Colonic mucosa (tissue), 4 donors: ENCODE results near the gene EVX2. TPM values are rescaled to one million over a fixed set of nuclear protein-coding genes. Genes with fewer than 3 reads are reported as not detected.

Source experiments
- DNase-seq: peaks from one replicate; pipeline ENCODE4 v3.0.0-alpha.2; 2020
- H3K27ac ChIP-seq: fragments of 200-600 bp; one replicate; pipeline ENCODE4 v1.8.0; 2021
- H3K27me3 ChIP-seq: fragments of 200-600 bp; one replicate; pipeline ENCODE4 v1.8.0; 2021
- H3K36me3 ChIP-seq: fragments of 200-600 bp; one replicate; pipeline ENCODE4 v1.8.0; 2021
- H3K4me1 ChIP-seq: fragments of 200-600 bp; one replicate; pipeline ENCODE4 v1.8.0; 2021; ENCODE audit warnings: mild to moderate bottlenecking
- H3K4me3 ChIP-seq: fragments of 200-600 bp; one replicate; pipeline ENCODE4 v1.8.0; 2021
- H3K9ac ChIP-seq, 2 donors: one replicate each; pipeline ENCODE4 v1.7.0; 2013; ENCODE audit warnings: control low read depth in 2 of 2, low read depth in 2 of 2, low read length in 2 of 2
- H3K9me3 ChIP-seq: fragments of 200-600 bp; one replicate; pipeline ENCODE4 v1.8.0; 2021
- CTCF ChIP-seq: fragments of 200-600 bp; IDR thresholded peaks from one replicate; pipeline ENCODE4 v1.8.0; 2022; ENCODE audit warnings: antibody characterized with exemption, mild to moderate bottlenecking
- intact Hi-C: fragments of 100-400 bp; cut with DNase I; formaldehyde crosslinking; loops from one replicate; pipeline ENCODE4 v1.14.1; 2022
- total RNA-seq, 2 donors: library from RNA; stranded (reverse); fragmentation: NEBNext Ultra II Directional in 1 of 2; extraction: Animal tissue kit (Norgen Biotek cat#: 25700) in 1 of 2; gene quantifications; one replicate each; pipeline ENCODE4 v1.2.1, GENCODE V29; 2021
- donor health status: healthy.
- donor health status: DM: no; HTN: no; CAD: no.
- donor health status: DM: no; HTN: no; CAD: no.

EVX2 gene
- total RNA-seq, 2 donors from 2014 or later = not detected

GRCh38 chr2:176111846-176112374, 28.1 kb upstream of the EVX2 start:
- peaks cover 91% of the 10 kb centered on the region for H3K27me3 ChIP-seq
- intact Hi-C loops = no loop called here

DNA sequence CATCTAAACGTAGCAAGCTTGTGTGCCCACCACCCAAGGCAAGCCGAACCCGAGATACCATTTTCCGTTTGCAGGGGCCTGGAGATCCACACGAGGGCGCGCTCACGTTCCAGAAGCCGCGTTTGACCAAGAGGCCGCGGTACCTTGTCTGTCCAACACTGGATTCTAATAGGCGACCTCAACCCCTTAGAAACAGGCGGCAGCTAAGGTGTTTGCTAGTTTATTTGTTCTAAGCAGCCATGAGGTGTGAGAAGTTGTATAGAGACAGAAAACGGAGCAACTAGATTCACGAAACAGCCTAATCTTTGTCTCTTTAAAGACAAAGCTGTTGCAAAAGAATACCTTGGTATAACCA, 27.5 kb upstream of the EVX2 start:
- peak; percentile 56 for DNase-seq
- no peaks in the 10 kb centered on the region for H3K9me3 ChIP-seq
- peaks cover 91% of the 10 kb centered on the region for H3K27me3 ChIP-seq
- TF ChIP-seq CTCF = peak; percentile 57
- H3K4me3 ChIP-seq = no peak overlapping the region
- no peak overlapping the region for H3K27ac ChIP-seq
- H3K9ac ChIP-seq = peak overlapping the region in 1 of 2 donors; percentile 19
- no peaks in the 10 kb centered on the region for H3K4me1 ChIP-seq
- no peaks in the 10 kb centered on the region for H3K36me3 ChIP-seq
- intact Hi-C loops = no loop called here

More at GRCh38 chr2:176111846-176112374, 28.1 kb upstream of the EVX2 start:
- H3K36me3 ChIP-seq = no peaks in the 10 kb centered on the region
- peak overlapping the region; percentile 12 to 53 for H3K9ac ChIP-seq
- no peak overlapping the region for H3K27ac ChIP-seq
- DNase-seq = no peak
- H3K4me3 ChIP-seq = no peak overlapping the region
- H3K4me1 ChIP-seq = no peaks in the 10 kb centered on the region
- no peaks in the 10 kb centered on the region for H3K9me3 ChIP-seq
- no peak for TF ChIP-seq CTCF

DNA sequence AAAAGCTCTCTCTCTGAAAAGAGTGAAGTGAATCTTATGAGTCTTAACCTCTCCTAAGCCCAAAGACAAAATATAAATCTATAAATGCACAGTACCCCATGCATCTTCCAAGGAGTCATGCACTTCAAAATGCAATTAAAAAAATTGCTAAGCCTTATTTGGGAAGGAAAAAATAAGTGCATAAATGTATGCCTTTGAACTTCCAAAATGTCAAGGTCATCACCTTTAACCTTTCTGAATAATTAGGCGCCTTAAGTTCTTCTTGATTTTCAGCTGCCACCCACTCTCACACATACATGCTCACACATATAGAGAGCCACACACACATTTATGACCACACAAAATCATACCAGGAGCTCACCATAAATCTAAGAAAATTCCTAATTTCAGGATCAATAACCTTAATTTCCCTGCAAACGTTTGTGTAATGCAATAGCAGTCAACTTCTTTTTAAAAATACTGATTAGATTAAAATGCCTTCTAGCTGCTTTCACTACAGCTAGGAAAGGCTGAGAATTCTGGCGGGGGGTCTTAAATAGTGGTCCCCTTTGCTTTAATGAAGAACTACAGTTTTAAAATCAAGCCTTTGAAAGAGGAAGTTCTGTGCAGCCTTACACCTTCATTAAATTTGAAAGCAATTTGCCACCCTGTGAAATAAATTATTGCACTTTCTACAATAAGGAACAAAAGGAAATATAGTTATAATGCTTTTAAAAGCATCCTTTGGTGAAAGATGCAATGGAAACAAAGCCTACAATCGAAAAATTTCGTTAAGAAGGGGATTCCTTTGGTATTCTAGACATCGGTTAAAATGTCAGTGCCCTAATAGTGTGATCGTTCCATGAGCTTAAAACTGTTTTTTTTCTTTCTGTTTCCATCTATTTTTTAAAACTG, 26.9 kb upstream of the EVX2 start:
- Histone ChIP-seq H3K36me3 (no peaks in the 10 kb centered on the region), H3K27me3 (peaks cover 91% of the 10 kb centered on the region), H3K27ac (no peak overlapping the region), H3K4me1 (no peaks in the 10 kb centered on the region), H3K9me3 (no peaks in the 10 kb centered on the region), H3K4me3 (no peak overlapping the region), H3K9ac (no peak overlapping the region)
- DNase-seq = no peak
- no peak for TF ChIP-seq CTCF
- intact Hi-C loops = no loop called here

DNA sequence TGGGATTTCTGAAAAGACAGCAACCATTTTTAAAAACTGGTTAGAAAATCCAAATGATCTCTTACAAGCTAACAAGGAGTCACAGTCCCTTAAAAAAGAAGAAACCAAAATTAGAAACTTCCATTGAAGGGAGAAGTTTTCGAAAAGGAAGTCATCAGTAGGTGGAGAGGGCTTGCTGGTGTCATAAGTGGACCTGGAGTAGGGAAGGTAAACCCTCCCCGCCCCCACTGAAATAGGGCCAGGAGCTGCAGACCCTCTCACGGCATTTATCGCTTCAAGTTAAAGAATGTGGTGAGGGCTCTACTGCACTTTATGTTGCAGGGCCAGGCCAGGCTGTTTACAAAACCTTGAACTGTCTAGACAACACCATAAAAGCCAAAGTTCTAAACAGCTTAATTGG, 26.2 kb upstream of the EVX2 start:
- Histone ChIP-seq H3K27me3 (peaks cover 92% of the 10 kb centered on the region), H3K27ac (no peak overlapping the region), H3K9ac (no peak overlapping the region), H3K36me3 (no peaks in the 10 kb centered on the region), H3K4me3 (no peak overlapping the region), H3K9me3 (no peaks in the 10 kb centered on the region), H3K4me1 (no peaks in the 10 kb centered on the region)
- intact Hi-C loops = no loop called here
- no peak for TF ChIP-seq CTCF
- no peak for DNase-seq

GRCh38 chr2:176109192-176109901, 25.6 kb upstream of the EVX2 start:
- H3K27ac ChIP-seq = no peak overlapping the region
- peaks cover 92% of the 10 kb centered on the region for H3K27me3 ChIP-seq
- intact Hi-C loops = no loop called here
- no peaks in the 10 kb centered on the region for H3K36me3 ChIP-seq
- H3K9ac ChIP-seq = peak overlapping the region in 1 of 2 donors; percentile 51
- no peak for DNase-seq
- TF ChIP-seq CTCF = no peak
- no peak overlapping the region for H3K4me3 ChIP-seq
- H3K4me1 ChIP-seq = peaks cover 2% of the 10 kb centered on the region
- no peaks in the 10 kb centered on the region for H3K9me3 ChIP-seq
